ENCODE results near the gene PDE8A. TPM values are rescaled to one million over a fixed set of nuclear protein-coding genes. Genes with fewer than 3 reads are reported as not detected.

PDE8A gene
- total and polyA plus RNA-seq, 2 donors (not counting 1 experiment from before 2014, with no cell fraction given), result 17.7 to 26.3 TPM

DNA sequence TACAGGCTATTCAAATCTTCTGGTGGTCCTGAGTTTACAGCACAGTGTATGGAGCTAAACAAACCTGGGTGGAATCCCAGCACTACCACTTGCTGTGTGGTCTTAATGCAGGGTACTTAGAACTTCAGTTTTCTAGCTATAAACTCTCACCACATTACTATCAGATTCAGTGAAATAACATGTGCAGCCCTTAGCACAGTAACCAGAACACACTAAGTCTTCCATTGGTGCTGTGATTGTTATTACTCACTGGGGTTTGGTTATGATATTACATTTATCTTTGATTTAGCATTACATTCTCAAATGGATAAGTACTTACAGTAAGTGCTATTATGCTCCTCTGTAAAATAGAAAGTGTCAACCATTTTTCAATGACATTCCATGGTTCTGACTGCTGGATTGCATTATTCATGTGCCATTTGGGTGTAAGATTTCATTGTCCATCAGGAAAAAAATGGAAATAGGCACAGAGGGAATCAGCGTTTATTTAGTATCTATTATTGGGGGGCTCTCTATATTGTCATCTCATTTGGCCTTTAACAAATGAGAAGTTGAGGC lies 81.9 kb downstream of the PDE8A start:
- Histone ChIP-seq H3K36me3 (ENCODE audit: control insufficient read depth, insufficient read depth, low read length) (no peaks in the 10 kb centered on the region), H3K27ac (ENCODE audit: insufficient read depth, low read length) (no peak overlapping the region), H3K79me2 (ENCODE audit: control insufficient read depth, insufficient read depth, low read length) (no peaks in the 10 kb centered on the region)

DNA sequence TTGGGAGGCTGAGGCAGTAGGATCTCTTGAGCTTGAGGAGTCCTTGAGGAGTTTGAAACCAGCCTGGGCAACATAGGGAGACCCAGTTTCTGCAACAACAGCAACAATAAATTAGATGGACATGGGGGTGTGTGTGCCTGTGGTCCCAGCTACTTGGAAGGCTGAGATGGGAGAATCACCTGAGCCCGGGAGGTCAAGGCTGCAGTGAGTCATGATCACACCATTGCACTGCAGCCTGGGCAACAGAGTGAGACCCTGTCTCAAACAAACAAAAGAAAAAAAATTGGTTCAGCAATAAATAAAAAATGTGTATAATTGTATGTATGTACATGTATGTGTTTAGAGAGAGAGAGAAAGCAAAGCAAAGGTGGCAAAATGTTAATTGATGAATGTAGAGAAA lies 83.1 kb downstream of the PDE8A start:
- H3K79me2 ChIP-seq (ENCODE audit: control insufficient read depth, insufficient read depth, low read length), result no peaks in the 10 kb centered on the region

More for the DNA sequence above, 81.9 kb downstream of the PDE8A start:
- H2AFZ ChIP-seq (ENCODE audit: low read length), result no peak overlapping the region
- TF ChIP-seq, protein P1, sequence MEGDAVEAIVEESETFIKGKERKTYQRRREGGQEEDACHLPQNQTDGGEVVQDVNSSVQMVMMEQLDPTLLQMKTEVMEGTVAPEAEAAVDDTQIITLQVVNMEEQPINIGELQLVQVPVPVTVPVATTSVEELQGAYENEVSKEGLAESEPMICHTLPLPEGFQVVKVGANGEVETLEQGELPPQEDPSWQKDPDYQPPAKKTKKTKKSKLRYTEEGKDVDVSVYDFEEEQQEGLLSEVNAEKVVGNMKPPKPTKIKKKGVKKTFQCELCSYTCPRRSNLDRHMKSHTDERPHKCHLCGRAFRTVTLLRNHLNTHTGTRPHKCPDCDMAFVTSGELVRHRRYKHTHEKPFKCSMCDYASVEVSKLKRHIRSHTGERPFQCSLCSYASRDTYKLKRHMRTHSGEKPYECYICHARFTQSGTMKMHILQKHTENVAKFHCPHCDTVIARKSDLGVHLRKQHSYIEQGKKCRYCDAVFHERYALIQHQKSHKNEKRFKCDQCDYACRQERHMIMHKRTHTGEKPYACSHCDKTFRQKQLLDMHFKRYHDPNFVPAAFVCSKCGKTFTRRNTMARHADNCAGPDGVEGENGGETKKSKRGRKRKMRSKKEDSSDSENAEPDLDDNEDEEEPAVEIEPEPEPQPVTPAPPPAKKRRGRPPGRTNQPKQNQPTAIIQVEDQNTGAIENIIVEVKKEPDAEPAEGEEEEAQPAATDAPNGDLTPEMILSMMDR (conservative IDR thresholded peaks at IDR 0.05 in 1 of 2, IDR thresholded peaks at IDR 0.05 in 1 of 2; ENCODE audit: low read depth in 1 of 2, low read length in 2 of 2), result no peak
- no peak for TF ChIP-seq EZH2 (IDR thresholded peaks at IDR 0.05; ENCODE audit: low read length, missing control alignments)
- no peaks in the 10 kb centered on the region for H3K4me1 ChIP-seq (ENCODE audit: control insufficient read depth, extremely low read depth, insufficient read depth, low read length)
- DNase-seq (ENCODE audit: low read depth in 2 of 2), result peak in 1 of 2 donors; percentile 10
- H3K4me2 ChIP-seq (ENCODE audit: extremely low read depth, insufficient read depth, low read length), result no peak overlapping the region
- H4K20me1 ChIP-seq (ENCODE audit: control insufficient read depth, extremely low read depth, insufficient read depth, low read length), result no peaks in the 10 kb centered on the region
- no peaks in the 10 kb centered on the region for H3K27me3 ChIP-seq (ENCODE audit: control insufficient read depth, insufficient read depth, low read length)
- H3K9ac ChIP-seq (ENCODE audit: insufficient read depth, low read length), result no peak overlapping the region
- H3K4me3 ChIP-seq (replicated peaks in 1 of 4; ENCODE audit: control extremely low read depth in 1 of 4, insufficient read depth in 1 of 4, low read depth in 3 of 4, low read length in 4 of 4), result no peak overlapping the region
- H3K9me3 ChIP-seq (ENCODE audit: control insufficient read depth, insufficient read depth, low read depth, low read length), result no peaks in the 10 kb centered on the region

DNA sequence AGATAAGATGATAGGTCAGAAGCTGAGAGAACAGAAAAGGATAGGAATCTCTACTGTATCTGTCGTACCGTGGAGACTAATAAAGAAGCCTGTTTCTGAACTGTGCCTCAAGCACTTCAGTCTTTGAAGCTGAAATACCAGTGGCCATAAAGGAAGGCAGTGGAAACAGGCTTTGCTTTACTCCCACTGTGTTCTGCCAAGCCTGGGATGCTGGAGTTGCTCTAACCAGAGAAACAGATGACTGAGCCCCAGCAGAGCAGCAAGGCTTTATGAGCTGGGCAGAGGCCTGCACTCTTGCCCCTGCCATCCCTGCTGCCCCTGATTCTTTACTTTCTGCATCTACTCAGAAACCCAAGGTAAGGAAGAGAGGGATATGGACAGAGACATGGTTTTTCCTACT lies 89.4 kb downstream of the PDE8A start:
- Histone ChIP-seq H3K79me2 (ENCODE audit: control insufficient read depth, insufficient read depth, low read length) (no peaks in the 10 kb centered on the region), H3K4me2 (ENCODE audit: extremely low read depth, insufficient read depth, low read length) (no peak overlapping the region), H4K20me1 (ENCODE audit: control insufficient read depth, extremely low read depth, insufficient read depth, low read length) (no peaks in the 10 kb centered on the region), H3K4me3 (replicated peaks in 1 of 4; ENCODE audit: control extremely low read depth in 1 of 4, insufficient read depth in 1 of 4, low read depth in 3 of 4, low read length in 4 of 4) (no peak overlapping the region), H3K27ac (ENCODE audit: insufficient read depth, low read length) (no peak overlapping the region), H3K9me3 (ENCODE audit: control insufficient read depth, insufficient read depth, low read depth, low read length) (no peaks in the 10 kb centered on the region), H3K27me3 (ENCODE audit: control insufficient read depth, insufficient read depth, low read length) (no peaks in the 10 kb centered on the region), H3K4me1 (ENCODE audit: control insufficient read depth, extremely low read depth, insufficient read depth, low read length) (no peaks in the 10 kb centered on the region), H2AFZ (ENCODE audit: low read length) (no peak overlapping the region), H3K36me3 (ENCODE audit: control insufficient read depth, insufficient read depth, low read length) (peaks cover 1% of the 10 kb centered on the region), H3K9ac (ENCODE audit: insufficient read depth, low read length) (no peak overlapping the region)
- no peak for DNase-seq (ENCODE audit: low read depth in 2 of 2)
- no peak for TF ChIP-seq EZH2 (IDR thresholded peaks at IDR 0.05; ENCODE audit: low read length, missing control alignments)
- TF ChIP-seq, protein P1 (conservative IDR thresholded peaks at IDR 0.05 in 1 of 2, IDR thresholded peaks at IDR 0.05 in 1 of 2; ENCODE audit: low read depth in 1 of 2, low read length in 2 of 2), result no peak

More for the DNA sequence above, 83.1 kb downstream of the PDE8A start:
- no peak overlapping the region for H3K4me2 ChIP-seq (ENCODE audit: extremely low read depth, insufficient read depth, low read length)
- no peak overlapping the region for H2AFZ ChIP-seq (ENCODE audit: low read length)
- DNase-seq (ENCODE audit: low read depth in 2 of 2), result no peak
- H3K4me3 ChIP-seq (replicated peaks in 1 of 4; ENCODE audit: control extremely low read depth in 1 of 4, insufficient read depth in 1 of 4, low read depth in 3 of 4, low read length in 4 of 4), result no peak overlapping the region
- no peaks in the 10 kb centered on the region for H3K36me3 ChIP-seq (ENCODE audit: control insufficient read depth, insufficient read depth, low read length)
- TF ChIP-seq, protein P1 (conservative IDR thresholded peaks at IDR 0.05 in 1 of 2, IDR thresholded peaks at IDR 0.05 in 1 of 2; ENCODE audit: low read depth in 1 of 2, low read length in 2 of 2), result no peak
- no peak for TF ChIP-seq EZH2 (IDR thresholded peaks at IDR 0.05; ENCODE audit: low read length, missing control alignments)
- no peaks in the 10 kb centered on the region for H3K27me3 ChIP-seq (ENCODE audit: control insufficient read depth, insufficient read depth, low read length)
- no peaks in the 10 kb centered on the region for H4K20me1 ChIP-seq (ENCODE audit: control insufficient read depth, extremely low read depth, insufficient read depth, low read length)
- no peaks in the 10 kb centered on the region for H3K9me3 ChIP-seq (ENCODE audit: control insufficient read depth, insufficient read depth, low read depth, low read length)
- no peak overlapping the region for H3K9ac ChIP-seq (ENCODE audit: insufficient read depth, low read length)
- H3K27ac ChIP-seq (ENCODE audit: insufficient read depth, low read length), result no peak overlapping the region
- H3K4me1 ChIP-seq (ENCODE audit: control insufficient read depth, extremely low read depth, insufficient read depth, low read length), result no peaks in the 10 kb centered on the region
